Transverse colon (tissue), 4 donors: Measurements from ENCODE around the gene MEIS2. TPM values are rescaled to one million over a fixed set of nuclear protein-coding genes. Genes with fewer than 3 reads are reported as not detected.

Experiments
- DNase-seq: peaks from one replicate; pipeline ENCODE4 v3.0.0-alpha.2; 2019
- H3K27ac ChIP-seq, 4 donors: fragments of 200-600 bp; sonication (generic); 2 replicates each; pipeline ENCODE4 v1.5.1; 2016 to 2018; ENCODE audit warnings: inconsistent platforms in 4 of 4
- H3K27me3 ChIP-seq: fragments of 200-600 bp; sonication (generic); 2 replicates; pipeline ENCODE4 v1.5.1; 2017; ENCODE audit warnings: inconsistent platforms
- H3K36me3 ChIP-seq, 4 donors: fragments of 200-600 bp; sonication (generic); 2 replicates each; pipeline ENCODE4 v1.5.1; 2017 to 2019; ENCODE audit warnings: inconsistent platforms in 4 of 4
- H3K4me1 ChIP-seq, 4 donors: fragments of 200-600 bp; sonication (generic); 2 replicates each; pipeline ENCODE4 v1.5.1; 2017 to 2020; ENCODE audit warnings: inconsistent platforms in 4 of 4
- H3K4me3 ChIP-seq, 4 donors: fragments of 200-600 bp; sonication (generic); 1 replicate in 1 of 4; 2 replicates in 3 of 4; pipeline versions ENCODE4 v1.5.1 to v1.6.1; 2017 to 2019; ENCODE audit warnings: inconsistent platforms in 4 of 4
- H3K9me3 ChIP-seq, 2 donors: fragments of 200-600 bp; sonication (generic); 2 replicates each; pipeline ENCODE4 v1.5.1; 2017 to 2019; ENCODE audit warnings: inconsistent platforms in 2 of 2
- EP300 ChIP-seq: sonication (generic); formaldehyde crosslinking; IDR thresholded peaks from one replicate; pipeline ENCODE4 v1.6.1; 2017; ENCODE audit warnings: antibody characterized with exemption, low read depth
- POLR2A ChIP-seq: fragments of 450-650 bp; IDR thresholded peaks from one replicate; pipeline ENCODE4 v1.6.1; 2016; ENCODE audit warnings: antibody characterized with exemption, mild to moderate bottlenecking, moderate library complexity
- POLR2AphosphoS5 ChIP-seq, 3 donors: sonication (generic); formaldehyde crosslinking; IDR thresholded peaks; one replicate each; pipeline ENCODE4 v1.6.1; 2016; ENCODE audit warnings: antibody characterized with exemption in 3 of 3
- WGBS, 2 donors: methylation state at CpG; one replicate each; pipeline ENCODE4 v1.1.5; 2018; ENCODE audit warnings: low coverage in 1 of 2; 5-methylcytosine and 5-hydroxymethylcytosine counted together
- in situ Hi-C, 4 donors: fragments of 200-750 bp; cut with MboI; loops; one replicate each; pipeline versions ENCODE4 v1.15.0 to v1.15.1; 2017; ENCODE audit warnings: low sequenced_read_pairs in 3 of 4, low pct_ligation_motif_present in 1 of 4, low pct_unique_long_range_greater_than_20kb in 1 of 4
- intact Hi-C: fragments of 100-400 bp; cut with DNase I; formaldehyde crosslinking; loops from one replicate; pipeline ENCODE4 v1.15.1; 2023; ENCODE audit warnings: low total_unique reads
- total RNA-seq, 4 donors: library from RNA; depleted of rRNA; stranded (reverse); fragments of >200 nt; gene quantifications; one replicate each; pipeline ENCODE4 v1.1.0, GENCODE V29; 2016
- TF ChIP-seq, protein P1 (sequence below), 5 experiments: fragments of 200-600 bp in 3 of 5; fragments of 450-650 bp in 2 of 5; sonication (generic) in 3 of 5; IDR thresholded peaks; 1 replicate in 2 of 5; 2 replicates in 3 of 5; pipeline ENCODE4 v1.5.1; 2016 to 2017; ENCODE audit warnings: antibody characterized with exemption in 5 of 5, inconsistent platforms in 3 of 5, mild to moderate bottlenecking in 2 of 5, moderate library complexity in 1 of 5

MEIS2 gene
- total RNA-seq, 4 donors from 2014 or later: 16.5 to 43.4 (median 32.7) TPM

DNA sequence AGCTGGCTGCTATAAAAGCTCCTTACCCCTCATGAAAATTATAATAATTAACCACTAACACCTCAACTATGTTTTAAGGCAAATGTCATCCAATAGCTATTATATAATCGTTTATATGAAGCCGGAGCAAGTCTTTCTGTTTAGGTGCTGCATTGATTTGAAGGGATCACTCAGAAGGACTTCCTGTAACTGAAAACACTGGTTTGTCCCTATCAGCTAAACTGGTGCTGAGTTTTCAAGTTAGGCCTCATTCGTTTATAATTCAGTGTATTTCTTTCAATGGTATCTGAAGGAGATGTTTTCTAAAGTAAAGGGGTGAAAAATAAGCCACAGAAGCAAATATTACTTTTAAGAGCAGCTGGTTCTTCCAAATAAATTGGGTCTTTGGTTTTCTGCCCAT, 14.2 kb downstream of the MEIS2 start:
- Histone ChIP-seq H3K4me3 (no peak overlapping the region), H3K9me3 (no peaks in the 10 kb centered on the region), H3K36me3 (no peaks in the 10 kb centered on the region), H3K4me1 (peaks cover 0 to 25% (median 2%) of the 10 kb centered on the region in 4 donors), H3K27ac (peak overlapping the region in 3 of 4 donors; percentile 45 to 56 (median 49)), H3K27me3 (no peaks in the 10 kb centered on the region)
- intact Hi-C loops: no loop called here
- in situ Hi-C loops: no loop called here
- DNase-seq: no peak
- 35 to 58% methylated on average over 2 to 3 of the region's 3 CpGs for WGBS, 2 donors
- TF ChIP-seq POLR2AphosphoS5 (IDR thresholded peaks at IDR 0.05) (no peak), POLR2A (no peak), EP300 (no peak)
- TF ChIP-seq, protein P1, sequence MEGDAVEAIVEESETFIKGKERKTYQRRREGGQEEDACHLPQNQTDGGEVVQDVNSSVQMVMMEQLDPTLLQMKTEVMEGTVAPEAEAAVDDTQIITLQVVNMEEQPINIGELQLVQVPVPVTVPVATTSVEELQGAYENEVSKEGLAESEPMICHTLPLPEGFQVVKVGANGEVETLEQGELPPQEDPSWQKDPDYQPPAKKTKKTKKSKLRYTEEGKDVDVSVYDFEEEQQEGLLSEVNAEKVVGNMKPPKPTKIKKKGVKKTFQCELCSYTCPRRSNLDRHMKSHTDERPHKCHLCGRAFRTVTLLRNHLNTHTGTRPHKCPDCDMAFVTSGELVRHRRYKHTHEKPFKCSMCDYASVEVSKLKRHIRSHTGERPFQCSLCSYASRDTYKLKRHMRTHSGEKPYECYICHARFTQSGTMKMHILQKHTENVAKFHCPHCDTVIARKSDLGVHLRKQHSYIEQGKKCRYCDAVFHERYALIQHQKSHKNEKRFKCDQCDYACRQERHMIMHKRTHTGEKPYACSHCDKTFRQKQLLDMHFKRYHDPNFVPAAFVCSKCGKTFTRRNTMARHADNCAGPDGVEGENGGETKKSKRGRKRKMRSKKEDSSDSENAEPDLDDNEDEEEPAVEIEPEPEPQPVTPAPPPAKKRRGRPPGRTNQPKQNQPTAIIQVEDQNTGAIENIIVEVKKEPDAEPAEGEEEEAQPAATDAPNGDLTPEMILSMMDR (IDR thresholded peaks at IDR 0.05): no peak

DNA sequence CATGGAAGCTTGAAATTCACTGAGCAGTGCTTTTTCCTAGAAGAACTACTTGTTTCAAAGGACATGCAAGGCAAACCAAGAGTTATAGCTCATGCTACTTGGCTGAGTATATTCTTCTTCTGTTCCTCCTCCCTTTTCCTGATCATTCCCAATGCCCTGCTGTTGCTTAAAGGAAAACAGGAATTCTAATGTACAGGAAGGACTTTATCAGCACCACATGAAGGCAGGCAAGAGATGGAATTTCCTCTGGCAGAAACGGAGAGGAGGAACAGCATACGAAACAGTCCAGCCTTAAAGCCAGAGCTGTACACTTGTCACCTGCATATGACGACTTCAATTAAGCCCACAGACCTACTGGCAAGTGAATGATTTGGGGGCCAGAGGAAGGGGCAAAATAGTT, 15.7 kb downstream of the MEIS2 start:
- H3K36me3 ChIP-seq: no peaks in the 10 kb centered on the region
- H3K27me3 ChIP-seq: no peaks in the 10 kb centered on the region
- no peak for DNase-seq
- TF ChIP-seq, protein P1 (IDR thresholded peaks at IDR 0.05): no peak
- TF ChIP-seq EP300 (no peak), POLR2A (no peak), POLR2AphosphoS5 (IDR thresholded peaks at IDR 0.05) (no peak)
- WGBS, 2 donors: 66 to 76% methylated on average over 3 of the region's 3 CpGs
- H3K27ac ChIP-seq: peak overlapping the region in 2 of 4 donors; percentile 26 to 42
- in situ Hi-C loops (no loop called here), intact Hi-C loops (no loop called here)
- H3K9me3 ChIP-seq: no peaks in the 10 kb centered on the region
- peaks cover 0 to 35% (median 2%) of the 10 kb centered on the region in 4 donors for H3K4me1 ChIP-seq
- no peak overlapping the region for H3K4me3 ChIP-seq

DNA sequence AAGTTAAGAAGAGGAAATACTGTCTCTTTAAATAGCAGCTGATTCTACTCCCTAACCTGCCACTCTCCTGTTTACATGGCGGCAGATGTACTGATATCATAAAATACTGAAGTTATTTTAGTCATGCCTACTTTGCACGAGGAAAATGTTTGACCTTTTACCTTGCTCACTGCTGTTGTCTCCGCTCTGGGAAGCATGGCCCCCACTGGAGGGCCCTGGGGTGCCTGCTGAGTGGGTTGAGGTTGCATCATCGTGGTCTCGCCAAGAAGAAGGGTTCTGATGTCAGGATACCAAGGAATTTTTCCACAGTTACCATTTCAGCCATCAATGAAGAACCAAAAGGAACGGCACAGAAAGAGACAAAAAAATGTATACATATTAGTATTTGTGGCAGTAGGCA, 16.7 kb downstream of the MEIS2 start:
- Histone ChIP-seq H3K27me3 (no peaks in the 10 kb centered on the region), H3K36me3 (no peaks in the 10 kb centered on the region), H3K27ac (peak overlapping the region in 2 of 4 donors; percentile 34 to 46), H3K4me1 (peaks cover 0 to 36% (median 2%) of the 10 kb centered on the region in 4 donors), H3K9me3 (no peaks in the 10 kb centered on the region), H3K4me3 (no peak overlapping the region)
- intact Hi-C loops: no loop called here
- in situ Hi-C loops: no loop called here
- 39 to 65% methylated on average over 6 of the region's 6 CpGs for WGBS, 2 donors
- TF ChIP-seq POLR2AphosphoS5 (IDR thresholded peaks at IDR 0.05): no peak
- TF ChIP-seq, protein P1 (IDR thresholded peaks at IDR 0.05): no peak
- no peak for TF ChIP-seq POLR2A
- no peak for TF ChIP-seq EP300
- DNase-seq: no peak

DNA sequence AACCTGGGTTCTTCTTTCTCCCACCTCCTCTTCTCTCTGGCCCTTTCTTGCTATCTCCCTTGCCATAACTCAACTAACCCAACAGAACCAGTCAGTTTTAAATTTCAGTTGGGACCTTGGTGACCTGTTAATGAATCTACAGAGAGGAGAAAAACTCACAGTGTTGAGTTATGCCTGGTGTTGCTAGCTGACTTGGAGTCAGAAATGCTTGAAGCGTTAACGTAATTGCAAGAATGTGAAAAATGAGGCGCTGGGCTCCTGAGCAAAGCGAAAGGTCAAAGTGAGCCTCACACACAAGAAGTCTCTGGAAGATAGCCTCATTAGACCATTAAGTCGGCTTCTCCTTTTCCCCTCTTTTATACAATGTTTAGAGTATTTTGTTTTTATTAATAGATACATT, 18.4 kb downstream of the MEIS2 start:
- intact Hi-C loops (loop anchor here (1.0 kb wide), 1 partner anchor 37 kb away; no protein-coding TSS in a partner anchor), in situ Hi-C loops (no loop called here)
- peaks cover 0 to 42% (median 2%) of the 10 kb centered on the region in 4 donors for H3K4me1 ChIP-seq
- no peaks in the 10 kb centered on the region for H3K27me3 ChIP-seq
- no peaks in the 10 kb centered on the region for H3K9me3 ChIP-seq
- 80 to 86% methylated on average over 1 to 5 of the region's 5 CpGs for WGBS, 2 donors
- peak overlapping the region in 3 of 4 donors; percentile 34 to 46 (median 41) for H3K27ac ChIP-seq
- DNase-seq: no peak
- TF ChIP-seq POLR2A (no peak), EP300 (no peak), POLR2AphosphoS5 (IDR thresholded peaks at IDR 0.05) (no peak)
- TF ChIP-seq, protein P1 (IDR thresholded peaks at IDR 0.05): no peak
- H3K36me3 ChIP-seq: no peaks in the 10 kb centered on the region
- H3K4me3 ChIP-seq: no peak overlapping the region
